Measurements from ENCODE around the gene GM2A.

The GM2A gene

GRCh38 chr5:151214614-151215545 lies 38.1 kb upstream of the GM2A start:
- no peak for TF ChIP-seq CTCF (IDR thresholded peaks at IDR 0.05; ENCODE audit: low read depth, low read length)
- DNase-seq (ENCODE audit: low read depth, low spot score) = no peak
- in situ Hi-C loops (cut with HindIII; ENCODE audit: low sequenced_read_pairs) = no loop called here
- H3K4me3 ChIP-seq (ENCODE audit: low read depth, low read length) = no peak overlapping the region

GRCh38 chr5:151215546-151215880 lies 37.5 kb upstream of the GM2A start:
- no peak overlapping the region for H3K4me3 ChIP-seq (ENCODE audit: low read depth, low read length)
- TF ChIP-seq CTCF (IDR thresholded peaks at IDR 0.05; ENCODE audit: low read depth, low read length) = no peak
- in situ Hi-C loops (cut with HindIII; ENCODE audit: low sequenced_read_pairs) = no loop called here
- DNase-seq (ENCODE audit: low read depth, low spot score) = no peak

DNA sequence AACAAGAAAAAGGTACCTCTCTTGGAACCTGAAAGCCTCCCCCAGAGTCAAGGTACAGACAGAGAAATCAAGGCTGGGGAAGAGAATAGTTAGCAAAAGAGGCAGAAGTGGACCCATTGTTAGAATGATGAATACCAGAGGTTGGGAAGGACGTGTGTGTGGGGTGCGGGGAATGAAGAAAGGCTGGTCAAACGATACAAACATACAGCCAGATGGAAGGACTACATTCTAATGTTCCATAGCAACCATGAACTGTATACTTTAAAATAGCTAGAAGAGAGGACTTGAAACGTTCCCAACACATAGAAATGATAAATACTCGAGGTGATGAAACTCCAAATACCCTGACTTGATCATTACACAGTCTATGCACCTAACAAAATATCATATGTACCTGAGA lies 36.2 kb upstream of the GM2A start:
- DNase-seq (ENCODE audit: low read depth, low spot score) = no peak
- no peak for TF ChIP-seq CTCF (IDR thresholded peaks at IDR 0.05; ENCODE audit: low read depth, low read length)
- no peak overlapping the region for H3K4me3 ChIP-seq (ENCODE audit: low read depth, low read length)
- in situ Hi-C loops (cut with HindIII; ENCODE audit: low sequenced_read_pairs) = no loop called here

GRCh38 chr5:151218177-151218576 lies 34.8 kb upstream of the GM2A start:
- in situ Hi-C loops (cut with HindIII; ENCODE audit: low sequenced_read_pairs) = no loop called here
- H3K4me3 ChIP-seq (ENCODE audit: low read depth, low read length) = no peak overlapping the region
- DNase-seq (ENCODE audit: low read depth, low spot score) = no peak
- TF ChIP-seq CTCF (IDR thresholded peaks at IDR 0.05; ENCODE audit: low read depth, low read length) = no peak

DNA sequence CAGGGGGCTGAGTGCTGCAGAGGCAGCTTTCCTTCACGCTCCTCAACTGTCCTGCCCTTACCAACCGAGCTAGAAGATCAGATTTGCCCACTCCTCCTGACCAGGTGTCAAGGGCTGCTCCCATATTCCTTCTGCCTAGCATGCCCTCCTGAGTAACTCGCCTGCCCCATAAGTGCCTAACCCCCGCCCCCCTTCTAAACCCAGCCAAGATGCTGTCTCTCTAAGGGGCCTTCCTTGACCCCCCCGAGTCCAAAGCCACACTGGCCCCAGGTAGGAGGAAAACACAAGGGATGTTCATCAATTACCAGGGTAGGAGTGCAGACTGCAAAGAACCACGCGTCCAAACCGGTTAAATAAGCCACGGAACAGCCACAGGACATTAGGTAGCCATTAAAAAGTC lies 33.8 kb upstream of the GM2A start:
- no peak overlapping the region for H3K4me3 ChIP-seq (ENCODE audit: low read depth, low read length)
- in situ Hi-C loops (cut with HindIII; ENCODE audit: low sequenced_read_pairs) = no loop called here
- TF ChIP-seq CTCF (IDR thresholded peaks at IDR 0.05; ENCODE audit: low read depth, low read length) = no peak
- no peak for DNase-seq (ENCODE audit: low read depth, low spot score)

DNA sequence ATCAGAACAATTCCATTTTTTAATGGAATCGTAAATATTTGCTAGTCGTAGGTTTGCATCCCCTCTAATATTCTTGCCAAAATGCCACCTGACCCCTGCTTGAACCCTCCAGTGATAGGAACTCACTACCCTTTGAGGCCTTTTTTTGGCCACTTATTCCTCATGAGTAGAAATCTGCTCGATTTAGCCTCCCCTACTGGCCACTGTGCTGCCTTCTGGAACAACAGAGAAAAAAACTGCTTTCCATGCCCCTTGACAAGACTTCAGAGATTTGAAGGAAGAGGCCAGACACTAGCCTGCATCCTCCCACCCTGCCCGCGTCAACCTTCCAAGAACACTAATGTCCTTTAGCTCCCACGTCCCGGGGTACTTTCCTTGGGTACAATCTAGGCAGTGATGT lies 33.2 kb upstream of the GM2A start:
- DNase-seq (ENCODE audit: low read depth, low spot score) = no peak
- in situ Hi-C loops (cut with HindIII; ENCODE audit: low sequenced_read_pairs) = no loop called here
- TF ChIP-seq CTCF (IDR thresholded peaks at IDR 0.05; ENCODE audit: low read depth, low read length) = peak; percentile 26
- H3K4me3 ChIP-seq (ENCODE audit: low read depth, low read length) = no peak overlapping the region

All from astrocyte of the spinal cord (primary cell).